ENCODE results near the gene OGDH. TPM values are rescaled to one million over a fixed set of nuclear protein-coding genes. Genes with fewer than 3 reads are reported as not detected.

The OGDH gene
- total and polyA plus RNA-seq, 2 experiments from 2014 or later: 13.5 to 76.9 TPM

DNA sequence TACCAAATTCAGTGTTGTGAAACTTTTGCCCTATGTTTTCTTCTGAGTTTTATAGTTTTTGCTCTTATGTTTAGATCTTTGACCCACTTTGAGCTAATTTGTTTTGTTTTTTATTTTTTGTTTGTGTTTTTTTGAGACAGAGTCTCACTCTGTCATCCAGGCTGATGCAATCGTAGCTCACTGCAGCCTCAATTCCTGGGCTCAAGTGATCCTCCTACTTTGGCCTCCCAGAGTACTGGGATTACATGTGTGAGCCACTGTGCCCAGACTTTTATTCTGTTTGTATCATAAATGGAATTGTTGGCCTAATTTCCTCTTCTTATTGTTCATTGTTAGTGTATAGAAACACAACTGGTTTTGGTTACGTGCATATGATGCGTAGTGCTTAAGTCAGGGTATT is 99.0 kb downstream of the OGDH start:
- TF ChIP-seq, protein P1, sequence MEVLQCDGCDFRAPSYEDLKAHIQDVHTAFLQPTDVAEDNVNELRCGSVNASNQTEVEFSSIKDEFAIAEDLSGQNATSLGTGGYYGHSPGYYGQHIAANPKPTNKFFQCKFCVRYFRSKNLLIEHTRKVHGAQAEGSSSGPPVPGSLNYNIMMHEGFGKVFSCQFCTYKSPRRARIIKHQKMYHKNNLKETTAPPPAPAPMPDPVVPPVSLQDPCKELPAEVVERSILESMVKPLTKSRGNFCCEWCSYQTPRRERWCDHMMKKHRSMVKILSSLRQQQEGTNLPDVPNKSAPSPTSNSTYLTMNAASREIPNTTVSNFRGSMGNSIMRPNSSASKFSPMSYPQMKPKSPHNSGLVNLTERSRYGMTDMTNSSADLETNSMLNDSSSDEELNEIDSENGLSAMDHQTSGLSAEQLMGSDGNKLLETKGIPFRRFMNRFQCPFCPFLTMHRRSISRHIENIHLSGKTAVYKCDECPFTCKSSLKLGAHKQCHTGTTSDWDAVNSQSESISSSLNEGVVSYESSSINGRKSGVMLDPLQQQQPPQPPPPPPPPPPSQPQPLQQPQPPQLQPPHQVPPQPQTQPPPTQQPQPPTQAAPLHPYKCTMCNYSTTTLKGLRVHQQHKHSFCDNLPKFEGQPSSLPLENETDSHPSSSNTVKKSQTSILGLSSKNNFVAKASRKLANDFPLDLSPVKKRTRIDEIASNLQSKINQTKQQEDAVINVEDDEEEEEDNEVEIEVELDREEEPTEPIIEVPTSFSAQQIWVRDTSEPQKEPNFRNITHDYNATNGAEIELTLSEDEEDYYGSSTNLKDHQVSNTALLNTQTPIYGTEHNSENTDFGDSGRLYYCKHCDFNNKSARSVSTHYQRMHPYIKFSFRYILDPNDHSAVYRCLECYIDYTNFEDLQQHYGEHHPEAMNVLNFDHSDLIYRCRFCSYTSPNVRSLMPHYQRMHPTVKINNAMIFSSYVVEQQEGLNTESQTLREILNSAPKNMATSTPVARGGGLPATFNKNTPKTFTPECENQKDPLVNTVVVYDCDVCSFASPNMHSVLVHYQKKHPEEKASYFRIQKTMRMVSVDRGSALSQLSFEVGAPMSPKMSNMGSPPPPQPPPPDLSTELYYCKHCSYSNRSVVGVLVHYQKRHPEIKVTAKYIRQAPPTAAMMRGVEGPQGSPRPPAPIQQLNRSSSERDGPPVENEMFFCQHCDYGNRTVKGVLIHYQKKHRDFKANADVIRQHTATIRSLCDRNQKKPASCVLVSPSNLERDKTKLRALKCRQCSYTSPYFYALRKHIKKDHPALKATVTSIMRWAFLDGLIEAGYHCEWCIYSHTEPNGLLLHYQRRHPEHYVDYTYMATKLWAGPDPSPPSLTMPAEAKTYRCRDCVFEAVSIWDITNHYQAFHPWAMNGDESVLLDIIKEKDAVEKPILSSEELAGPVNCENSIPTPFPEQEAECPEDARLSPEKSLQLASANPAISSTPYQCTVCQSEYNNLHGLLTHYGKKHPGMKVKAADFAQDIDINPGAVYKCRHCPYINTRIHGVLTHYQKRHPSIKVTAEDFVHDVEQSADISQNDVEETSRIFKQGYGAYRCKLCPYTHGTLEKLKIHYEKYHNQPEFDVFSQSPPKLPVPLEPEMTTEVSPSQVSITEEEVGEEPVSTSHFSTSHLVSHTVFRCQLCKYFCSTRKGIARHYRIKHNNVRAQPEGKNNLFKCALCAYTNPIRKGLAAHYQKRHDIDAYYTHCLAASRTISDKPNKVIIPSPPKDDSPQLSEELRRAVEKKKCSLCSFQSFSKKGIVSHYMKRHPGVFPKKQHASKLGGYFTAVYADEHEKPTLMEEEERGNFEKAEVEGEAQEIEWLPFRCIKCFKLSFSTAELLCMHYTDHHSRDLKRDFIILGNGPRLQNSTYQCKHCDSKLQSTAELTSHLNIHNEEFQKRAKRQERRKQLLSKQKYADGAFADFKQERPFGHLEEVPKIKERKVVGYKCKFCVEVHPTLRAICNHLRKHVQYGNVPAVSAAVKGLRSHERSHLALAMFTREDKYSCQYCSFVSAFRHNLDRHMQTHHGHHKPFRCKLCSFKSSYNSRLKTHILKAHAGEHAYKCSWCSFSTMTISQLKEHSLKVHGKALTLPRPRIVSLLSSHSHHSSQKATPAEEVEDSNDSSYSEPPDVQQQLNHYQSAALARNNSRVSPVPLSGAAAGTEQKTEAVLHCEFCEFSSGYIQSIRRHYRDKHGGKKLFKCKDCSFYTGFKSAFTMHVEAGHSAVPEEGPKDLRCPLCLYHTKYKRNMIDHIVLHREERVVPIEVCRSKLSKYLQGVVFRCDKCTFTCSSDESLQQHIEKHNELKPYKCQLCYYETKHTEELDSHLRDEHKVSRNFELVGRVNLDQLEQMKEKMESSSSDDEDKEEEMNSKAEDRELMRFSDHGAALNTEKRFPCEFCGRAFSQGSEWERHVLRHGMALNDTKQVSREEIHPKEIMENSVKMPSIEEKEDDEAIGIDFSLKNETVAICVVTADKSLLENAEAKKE (CRISPR knock-in tag; IDR thresholded peaks at IDR 0.05): no peak
- TF ChIP-seq, protein P2, sequence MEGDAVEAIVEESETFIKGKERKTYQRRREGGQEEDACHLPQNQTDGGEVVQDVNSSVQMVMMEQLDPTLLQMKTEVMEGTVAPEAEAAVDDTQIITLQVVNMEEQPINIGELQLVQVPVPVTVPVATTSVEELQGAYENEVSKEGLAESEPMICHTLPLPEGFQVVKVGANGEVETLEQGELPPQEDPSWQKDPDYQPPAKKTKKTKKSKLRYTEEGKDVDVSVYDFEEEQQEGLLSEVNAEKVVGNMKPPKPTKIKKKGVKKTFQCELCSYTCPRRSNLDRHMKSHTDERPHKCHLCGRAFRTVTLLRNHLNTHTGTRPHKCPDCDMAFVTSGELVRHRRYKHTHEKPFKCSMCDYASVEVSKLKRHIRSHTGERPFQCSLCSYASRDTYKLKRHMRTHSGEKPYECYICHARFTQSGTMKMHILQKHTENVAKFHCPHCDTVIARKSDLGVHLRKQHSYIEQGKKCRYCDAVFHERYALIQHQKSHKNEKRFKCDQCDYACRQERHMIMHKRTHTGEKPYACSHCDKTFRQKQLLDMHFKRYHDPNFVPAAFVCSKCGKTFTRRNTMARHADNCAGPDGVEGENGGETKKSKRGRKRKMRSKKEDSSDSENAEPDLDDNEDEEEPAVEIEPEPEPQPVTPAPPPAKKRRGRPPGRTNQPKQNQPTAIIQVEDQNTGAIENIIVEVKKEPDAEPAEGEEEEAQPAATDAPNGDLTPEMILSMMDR (conservative IDR thresholded peaks at IDR 0.05; ENCODE audit: low read depth in 2 of 2): no peak
- no peak for TF ChIP-seq ZNF331 (CRISPR knock-in tag; IDR thresholded peaks at IDR 0.05; ENCODE audit: low read depth)
- no peak for TF ChIP-seq JUNB (IDR thresholded peaks at IDR 0.05; ENCODE audit: unreplicated experiment)
- TF ChIP-seq, protein P3, sequence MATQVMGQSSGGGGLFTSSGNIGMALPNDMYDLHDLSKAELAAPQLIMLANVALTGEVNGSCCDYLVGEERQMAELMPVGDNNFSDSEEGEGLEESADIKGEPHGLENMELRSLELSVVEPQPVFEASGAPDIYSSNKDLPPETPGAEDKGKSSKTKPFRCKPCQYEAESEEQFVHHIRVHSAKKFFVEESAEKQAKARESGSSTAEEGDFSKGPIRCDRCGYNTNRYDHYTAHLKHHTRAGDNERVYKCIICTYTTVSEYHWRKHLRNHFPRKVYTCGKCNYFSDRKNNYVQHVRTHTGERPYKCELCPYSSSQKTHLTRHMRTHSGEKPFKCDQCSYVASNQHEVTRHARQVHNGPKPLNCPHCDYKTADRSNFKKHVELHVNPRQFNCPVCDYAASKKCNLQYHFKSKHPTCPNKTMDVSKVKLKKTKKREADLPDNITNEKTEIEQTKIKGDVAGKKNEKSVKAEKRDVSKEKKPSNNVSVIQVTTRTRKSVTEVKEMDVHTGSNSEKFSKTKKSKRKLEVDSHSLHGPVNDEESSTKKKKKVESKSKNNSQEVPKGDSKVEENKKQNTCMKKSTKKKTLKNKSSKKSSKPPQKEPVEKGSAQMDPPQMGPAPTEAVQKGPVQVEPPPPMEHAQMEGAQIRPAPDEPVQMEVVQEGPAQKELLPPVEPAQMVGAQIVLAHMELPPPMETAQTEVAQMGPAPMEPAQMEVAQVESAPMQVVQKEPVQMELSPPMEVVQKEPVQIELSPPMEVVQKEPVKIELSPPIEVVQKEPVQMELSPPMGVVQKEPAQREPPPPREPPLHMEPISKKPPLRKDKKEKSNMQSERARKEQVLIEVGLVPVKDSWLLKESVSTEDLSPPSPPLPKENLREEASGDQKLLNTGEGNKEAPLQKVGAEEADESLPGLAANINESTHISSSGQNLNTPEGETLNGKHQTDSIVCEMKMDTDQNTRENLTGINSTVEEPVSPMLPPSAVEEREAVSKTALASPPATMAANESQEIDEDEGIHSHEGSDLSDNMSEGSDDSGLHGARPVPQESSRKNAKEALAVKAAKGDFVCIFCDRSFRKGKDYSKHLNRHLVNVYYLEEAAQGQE (IDR thresholded peaks at IDR 0.05; ENCODE audit: unreplicated experiment): no peak
- no peak for TF ChIP-seq EZH2 (IDR thresholded peaks at IDR 0.05; ENCODE audit: low read depth, unreplicated experiment)
- TF ChIP-seq CREB1 (CRISPR knock-in tag; IDR thresholded peaks at IDR 0.05; ENCODE audit: low read depth): no peak
- no peak for TF ChIP-seq EZH2phosphoT487 (IDR thresholded peaks at IDR 0.05; ENCODE audit: unreplicated experiment)
- TF ChIP-seq ZNF114 (CRISPR knock-in tag; IDR thresholded peaks at IDR 0.05): no peak
- no peak for TF ChIP-seq POLR2AphosphoS5 (IDR thresholded peaks at IDR 0.05; ENCODE audit: low read depth)
- no peak for TF ChIP-seq STAT1 (IDR thresholded peaks at IDR 0.05; ENCODE audit: unreplicated experiment)
- TF ChIP-seq, protein P4, sequence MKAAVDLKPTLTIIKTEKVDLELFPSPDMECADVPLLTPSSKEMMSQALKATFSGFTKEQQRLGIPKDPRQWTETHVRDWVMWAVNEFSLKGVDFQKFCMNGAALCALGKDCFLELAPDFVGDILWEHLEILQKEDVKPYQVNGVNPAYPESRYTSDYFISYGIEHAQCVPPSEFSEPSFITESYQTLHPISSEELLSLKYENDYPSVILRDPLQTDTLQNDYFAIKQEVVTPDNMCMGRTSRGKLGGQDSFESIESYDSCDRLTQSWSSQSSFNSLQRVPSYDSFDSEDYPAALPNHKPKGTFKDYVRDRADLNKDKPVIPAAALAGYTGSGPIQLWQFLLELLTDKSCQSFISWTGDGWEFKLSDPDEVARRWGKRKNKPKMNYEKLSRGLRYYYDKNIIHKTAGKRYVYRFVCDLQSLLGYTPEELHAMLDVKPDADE (IDR thresholded peaks at IDR 0.05): no peak
- no peak for TF ChIP-seq NANOG (IDR thresholded peaks at IDR 0.05; ENCODE audit: borderline replicate concordance)
- peaks cover 14% of the 10 kb centered on the region for H3K27me3 Mint-ChIP-seq (ENCODE audit: insufficient read depth, low read depth, poor library complexity)

More for the DNA sequence above, 99.0 kb downstream of the OGDH start:
- no peak overlapping the region for H3K27ac Mint-ChIP-seq
- Histone ChIP-seq H3F3A (replicated peaks; ENCODE audit: low read depth) (no peaks in the 10 kb centered on the region), H4K20me1 (replicated peaks; ENCODE audit: insufficient read depth) (no peaks in the 10 kb centered on the region), H3K36me3 (ENCODE audit: insufficient read depth) (0 out of 2 replicates have a peak, but pooled peaks cover 4% of the 10 kb centered on the region), H3K9me2 (ENCODE audit: insufficient read depth) (no peaks in the 10 kb centered on the region), H3K4me1 (ENCODE audit: insufficient read depth) (no peaks in the 10 kb centered on the region), H3K4me3 (no peak overlapping the region), H2AFZ (no peak overlapping the region), H3K4me2 (no peak overlapping the region), H3K27me3 (ENCODE audit: insufficient read depth) (no peaks in the 10 kb centered on the region), H3K79me2 (replicated peaks; ENCODE audit: insufficient read depth) (no peaks in the 10 kb centered on the region), H3K27ac (ENCODE audit: low read depth) (no peak overlapping the region)
- peaks cover 41% of the 10 kb centered on the region for H3K36me3 Mint-ChIP-seq (ENCODE audit: low read depth)
- H3K4me3 Mint-ChIP-seq: no peak overlapping the region
- no peaks in the 10 kb centered on the region; the same call in 2 of the 3 replicates for H3K9me3 Mint-ChIP-seq
- no peaks in the 10 kb centered on the region for H3K4me1 Mint-ChIP-seq
- DNase-seq (ENCODE audit: low spot score) (no peak), ATAC-seq (no peak)

Data from GM23338 (cell line).